WI38 (cell line): Measurements from ENCODE around the gene DACT1.

Experiments used
- H3K4me3 ChIP-seq: 2 replicates; pipeline ENCODE4 v1.5.1; 2011; ENCODE audit warnings: low read depth, mild to moderate bottlenecking, control low read depth, low read length
- CTCF ChIP-seq: IDR thresholded peaks from 2 replicates; pipeline ENCODE4 v1.5.1; 2012; ENCODE audit warnings: low read depth, mild to moderate bottlenecking, control low read depth, low read length

The DACT1 gene

DNA sequence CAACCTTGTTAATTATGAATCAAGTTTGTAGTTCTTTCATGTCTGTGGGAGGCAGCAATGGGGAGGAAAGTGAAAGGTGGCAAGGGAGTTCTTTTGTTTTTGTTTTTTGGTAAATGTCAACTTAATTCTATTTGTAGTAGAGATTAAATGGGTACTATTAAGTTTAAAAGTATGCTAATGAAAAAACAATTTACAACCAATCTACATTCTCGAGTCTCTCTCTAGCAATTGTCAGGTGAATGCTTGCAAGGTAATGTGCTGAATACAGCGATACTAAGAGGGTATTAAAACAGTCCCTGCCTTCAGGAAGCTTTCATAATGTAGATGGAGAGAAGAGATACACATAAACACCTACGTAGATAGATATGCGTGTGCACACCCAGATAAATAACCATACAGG lies 1.6 kb upstream of the DACT1 start:
- no peak overlapping the region for H3K4me3 ChIP-seq
- TF ChIP-seq CTCF: no peak

DNA sequence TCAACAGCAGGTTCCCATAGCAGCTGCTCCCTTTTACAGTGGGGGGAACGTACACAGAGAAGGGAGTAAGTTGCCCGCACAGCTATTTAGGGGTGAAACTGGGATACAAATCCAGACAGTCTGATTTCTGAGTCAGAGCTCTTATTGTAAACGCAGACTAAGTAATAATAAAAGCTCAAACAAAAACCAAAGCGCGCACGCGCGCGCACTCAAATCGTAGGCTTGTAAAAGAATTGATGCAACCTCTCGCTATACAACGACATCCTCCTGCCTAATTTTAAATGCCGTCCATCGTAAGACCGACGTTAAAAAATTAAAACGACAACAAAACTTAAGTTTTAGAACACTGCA lies 747 bp upstream of the DACT1 start:
- no peak for TF ChIP-seq CTCF
- H3K4me3 ChIP-seq: peak overlapping the region; percentile 74

DNA sequence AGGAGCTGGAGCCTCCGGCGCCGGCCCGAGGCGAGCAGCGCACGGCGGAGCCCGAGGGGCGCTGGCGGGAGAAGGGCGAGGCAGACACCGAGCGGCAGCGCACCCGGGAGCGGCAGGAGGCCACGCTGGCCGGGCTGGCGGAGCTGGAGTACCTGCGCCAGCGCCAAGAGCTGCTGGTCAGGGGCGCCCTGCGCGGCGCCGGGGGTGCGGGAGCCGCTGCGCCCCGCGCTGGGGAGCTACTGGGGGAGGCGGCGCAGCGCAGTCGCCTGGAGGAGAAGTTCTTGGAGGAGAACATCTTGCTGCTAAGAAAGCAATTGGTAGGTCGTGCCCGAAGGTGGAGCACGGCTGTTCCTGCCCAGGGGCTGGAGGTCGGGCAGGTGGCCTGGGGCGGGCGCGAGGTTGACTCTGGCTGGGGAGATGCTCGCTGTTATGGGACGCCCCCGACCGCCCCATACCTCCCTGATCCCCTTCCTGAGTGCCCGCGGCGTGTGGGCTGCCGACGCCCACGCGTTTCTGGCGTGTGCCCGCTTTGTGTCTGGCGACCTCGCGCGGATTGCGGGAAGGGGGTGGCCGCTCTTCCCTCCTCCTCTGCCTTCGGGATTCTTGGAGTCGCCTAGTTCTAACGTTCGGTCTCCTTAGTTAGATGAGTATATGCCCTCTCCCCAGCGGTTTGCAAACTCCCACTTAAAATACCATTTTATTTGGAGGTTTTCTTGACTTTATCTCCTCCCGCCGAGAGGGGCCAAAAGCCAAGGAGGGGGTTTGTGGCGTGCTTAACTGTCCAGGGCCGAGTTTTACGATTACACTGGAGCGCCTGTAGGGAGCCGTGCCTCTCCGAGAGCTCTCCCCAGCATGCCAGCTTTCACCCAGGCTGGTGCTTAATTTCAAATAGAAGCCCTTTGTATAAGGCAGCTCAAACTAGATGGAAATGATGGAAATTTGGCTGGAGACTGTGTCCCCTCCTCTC lies 752 bp downstream of the DACT1 start:
- TF ChIP-seq CTCF: 0 out of 2 replicates have a peak, but pooled peaks have one; percentile 8
- peak overlapping the region; percentile 74 for H3K4me3 ChIP-seq

GRCh38 chr14:58639198-58639565 lies 1.4 kb downstream of the DACT1 start:
- H3K4me3 ChIP-seq: peak overlapping the region; percentile 74

DNA sequence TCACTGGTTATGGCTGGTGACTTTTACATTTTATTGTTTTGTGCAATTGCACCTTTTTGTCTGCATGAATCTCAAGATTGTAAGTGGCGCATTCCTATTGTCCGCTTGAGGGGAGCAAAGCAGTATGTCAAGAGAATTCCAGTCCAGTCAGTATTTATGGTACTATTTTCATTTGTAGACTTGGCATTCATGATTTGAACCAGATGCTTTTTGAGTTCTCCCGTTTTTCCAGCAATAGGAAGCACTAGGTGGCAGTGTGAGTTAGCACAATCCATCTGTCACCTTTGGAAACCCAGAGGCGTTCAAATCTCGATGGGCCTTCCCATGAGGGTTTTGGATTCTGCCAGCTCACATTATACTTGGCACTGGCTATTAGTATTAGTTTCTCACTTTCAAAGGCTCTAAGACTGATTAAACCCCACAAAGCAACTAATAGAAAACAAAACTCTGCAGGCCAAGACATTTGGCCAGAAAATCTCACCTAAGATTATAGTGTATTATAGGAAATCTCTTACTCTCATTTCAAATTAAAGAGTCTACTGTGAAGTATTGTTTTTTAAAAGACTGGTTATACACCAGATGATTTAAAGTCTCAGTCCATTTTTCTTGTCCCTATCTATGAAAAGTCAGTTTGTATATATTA lies 2.2 kb downstream of the DACT1 start:
- H3K4me3 ChIP-seq: peak overlapping the region; percentile 74
- TF ChIP-seq CTCF: peak; percentile 34; the same call in 1 of the 2 replicates

More at GRCh38 chr14:58639198-58639565, 1.4 kb downstream of the DACT1 start:
- TF ChIP-seq CTCF: no peak

DNA sequence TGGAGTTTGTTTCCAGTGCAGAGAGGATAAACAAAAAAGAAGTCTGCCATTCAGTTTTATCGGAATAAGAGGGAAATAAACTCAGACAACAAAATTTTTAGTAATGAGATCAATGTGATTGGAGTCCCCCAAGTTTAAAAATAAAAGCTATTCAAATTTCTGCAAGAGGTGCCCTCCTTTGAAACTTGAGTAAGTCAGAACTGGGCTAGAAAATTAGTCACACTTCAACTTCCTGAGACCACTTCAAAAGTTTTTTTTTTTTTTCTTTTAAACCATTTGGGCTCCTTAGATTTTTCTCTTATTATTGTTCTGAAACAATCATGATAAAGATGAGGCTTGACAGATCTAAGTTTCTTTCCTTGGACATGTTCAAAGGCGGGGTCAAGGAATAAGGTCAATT lies 3.2 kb downstream of the DACT1 start:
- TF ChIP-seq CTCF: no peak
- no peak overlapping the region for H3K4me3 ChIP-seq

GRCh38 chr14:58641509-58641908 lies 3.7 kb downstream of the DACT1 start:
- no peak overlapping the region for H3K4me3 ChIP-seq
- no peak for TF ChIP-seq CTCF
